ENCODE data around the gene DDX39B.
"Not testable (repeated sequence)": the region's sequence is repeated elsewhere in the genome, so short reads cannot be mapped to it uniquely, and the experiment has no call there.

The DDX39B gene

DNA sequence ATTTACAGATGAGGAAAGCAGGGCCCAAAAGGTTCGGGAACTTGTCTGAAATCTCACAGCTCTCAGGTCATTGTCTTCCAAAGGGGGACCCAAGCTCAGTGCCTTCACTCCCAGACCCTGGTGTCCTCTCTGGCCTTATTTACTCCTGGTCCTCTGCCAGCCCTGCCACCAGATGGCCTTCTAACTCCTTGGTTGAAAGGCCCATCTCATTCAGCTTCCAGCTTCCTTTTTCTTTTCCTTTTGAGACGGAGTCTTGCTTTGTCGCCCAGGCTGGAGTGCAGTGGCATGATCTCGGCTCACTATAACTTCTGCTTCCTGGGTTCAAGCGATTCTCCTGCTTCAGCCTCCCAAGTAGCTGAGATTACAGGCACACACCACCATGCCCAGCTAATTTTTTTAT lies 9.6 kb upstream of the DDX39B start:
- peak; percentile 72 to 92 for DNase-seq (ENCODE audit: low read depth in 1 of 2, low spot score in 1 of 2)
- not testable (repeated sequence) for H3K27me3 ChIP-seq (ENCODE audit: insufficient read depth, poor library complexity, severe bottlenecking); H3K4me3 ChIP-seq (replicated peaks; ENCODE audit: insufficient read depth, low read length)
- TF ChIP-seq CTCF (IDR thresholded peaks at IDR 0.05; ENCODE audit: insufficient read depth, low read length) (peak; percentile 55), SPI1 (IDR thresholded peaks at IDR 0.05; ENCODE audit: borderline replicate concordance, low read depth) (peak; percentile 20; the same call in 1 of the 2 replicates)
- H3K27ac ChIP-seq (replicated peaks) = peak overlapping the region; percentile 12

- H3K27ac ChIP-seq (replicated peaks) = peak overlapping the region; percentile 51
- no peak overlapping the region; the same call in 1 of the 2 replicates for H3K4me3 ChIP-seq (replicated peaks; ENCODE audit: insufficient read depth, low read length)
Measured at GRCh38 chr6:31548544-31548873, 6.7 kb upstream of the DDX39B start.

GRCh38 chr6:31547727-31548543 lies 6.1 kb upstream of the DDX39B start:
- Histone ChIP-seq H3K4me3 (replicated peaks; ENCODE audit: insufficient read depth, low read length) (peak overlapping the region; percentile 27), H3K27ac (replicated peaks) (peak overlapping the region; percentile 51), H3K27me3 (ENCODE audit: insufficient read depth, poor library complexity, severe bottlenecking) (no peaks in the 10 kb centered on the region)
- TF ChIP-seq CTCF (IDR thresholded peaks at IDR 0.05; ENCODE audit: insufficient read depth, low read length) = no peak
- no peak for TF ChIP-seq POLR2AphosphoS5 (IDR thresholded peaks at IDR 0.05; ENCODE audit: low read depth)
- TF ChIP-seq REST (IDR thresholded peaks at IDR 0.05; ENCODE audit: insufficient replicate concordance, low read depth) = no peak
- TF ChIP-seq SPI1 (IDR thresholded peaks at IDR 0.05; ENCODE audit: borderline replicate concordance, low read depth) = no peak
- TF ChIP-seq GABPA (IDR thresholded peaks at IDR 0.05; ENCODE audit: low read depth) = no peak
- no peak for DNase-seq (ENCODE audit: low read depth in 1 of 2, low spot score in 1 of 2)

More at GRCh38 chr6:31548544-31548873, 6.7 kb upstream of the DDX39B start:
- TF ChIP-seq GABPA (IDR thresholded peaks at IDR 0.05; ENCODE audit: low read depth) (no peak), SPI1 (IDR thresholded peaks at IDR 0.05; ENCODE audit: borderline replicate concordance, low read depth) (no peak), POLR2AphosphoS5 (IDR thresholded peaks at IDR 0.05; ENCODE audit: low read depth) (no peak), CTCF (IDR thresholded peaks at IDR 0.05; ENCODE audit: insufficient read depth, low read length) (no peak), REST (IDR thresholded peaks at IDR 0.05; ENCODE audit: insufficient replicate concordance, low read depth) (no peak)
- no peak for DNase-seq (ENCODE audit: low read depth in 1 of 2, low spot score in 1 of 2)
- no peaks in the 10 kb centered on the region for H3K27me3 ChIP-seq (ENCODE audit: insufficient read depth, poor library complexity, severe bottlenecking)
